ENCODE results near the gene SEMA3A. TPM values are rescaled to one million over a fixed set of nuclear protein-coding genes. Genes with fewer than 3 reads are reported as not detected.

The SEMA3A gene
- total and polyA plus RNA-seq, 2 experiments from 2014 or later = 24.5 to 48.4 TPM

GRCh38 chr7:84145892-84146291 is 48.7 kb downstream of the SEMA3A start:
- TF ChIP-seq EZH2phosphoT487 (IDR thresholded peaks at IDR 0.05; ENCODE audit: insufficient read depth, low read depth) (no peak), EZH2 (IDR thresholded peaks at IDR 0.05; ENCODE audit: insufficient read depth, poor library complexity, severe bottlenecking) (no peak)
- H3K9ac ChIP-seq = 0 out of 2 replicates have a peak overlapping the region, but pooled peaks have one; percentile 12
- in situ Hi-C loops (cut with MboI) = no loop called here

GRCh38 chr7:84144935-84145334 is 49.7 kb downstream of the SEMA3A start:
- no peaks in the 10 kb centered on the region for H3F3A ChIP-seq (ENCODE audit: insufficient read depth)
- no peak overlapping the region for H3K9ac ChIP-seq
- H3K79me2 ChIP-seq (ENCODE audit: insufficient read depth) = peaks cover 10% of the 10 kb centered on the region; the same call in 1 of the 2 replicates
- peaks cover 12% of the 10 kb centered on the region for H3K4me1 ChIP-seq (ENCODE audit: insufficient read depth)
- H4K20me1 ChIP-seq (ENCODE audit: insufficient read depth) = no peaks in the 10 kb centered on the region
- no peak overlapping the region for H3K4me2 ChIP-seq (ENCODE audit: unreplicated experiment)
- H3K36me3 ChIP-seq (ENCODE audit: low read depth) = no peaks in the 10 kb centered on the region
- no peaks in the 10 kb centered on the region for H3K9me3 ChIP-seq (ENCODE audit: low read depth)
- TF ChIP-seq EZH2 (IDR thresholded peaks at IDR 0.05; ENCODE audit: insufficient read depth, poor library complexity, severe bottlenecking) (no peak), EZH2phosphoT487 (IDR thresholded peaks at IDR 0.05; ENCODE audit: insufficient read depth, low read depth) (no peak)
- no peak for DNase-seq
- 0 out of 2 replicates have a peak overlapping the region, but pooled peaks have one; percentile 35 for H2AFZ ChIP-seq
- no peak overlapping the region for H3K27ac ChIP-seq
- WGBS, 2 experiments (ENCODE audit: low coverage in 1 of 2, low lambda C conversion rate in 2 of 2, missing lambda C conversion rate in 2 of 2) = 16 to 21% methylated on average over 1 of the region's 1 CpG
- H3K9me2 ChIP-seq (ENCODE audit: insufficient read depth) = no peaks in the 10 kb centered on the region
- no peaks in the 10 kb centered on the region for H3K27me3 ChIP-seq (replicated peaks; ENCODE audit: insufficient read depth)
- no peak overlapping the region for H3K4me3 ChIP-seq
- in situ Hi-C loops (cut with MboI) = no loop called here

More at GRCh38 chr7:84145892-84146291, 48.7 kb downstream of the SEMA3A start:
- Histone ChIP-seq H3K4me2 (ENCODE audit: unreplicated experiment) (peak overlapping the region; percentile 33), H3K4me1 (ENCODE audit: insufficient read depth) (peaks cover 6% of the 10 kb centered on the region; the same call in 1 of the 2 replicates), H2AFZ (peak overlapping the region; percentile 60), H3K9me3 (ENCODE audit: low read depth) (no peaks in the 10 kb centered on the region), H3K4me3 (no peak overlapping the region; the same call in 1 of the 2 replicates), H3K27ac (no peak overlapping the region), H3K9me2 (ENCODE audit: insufficient read depth) (no peaks in the 10 kb centered on the region), H3K27me3 (replicated peaks; ENCODE audit: insufficient read depth) (no peaks in the 10 kb centered on the region), H3F3A (ENCODE audit: insufficient read depth) (no peaks in the 10 kb centered on the region), H3K79me2 (ENCODE audit: insufficient read depth) (peaks cover 13% of the 10 kb centered on the region; the same call in 1 of the 2 replicates), H4K20me1 (ENCODE audit: insufficient read depth) (no peaks in the 10 kb centered on the region), H3K36me3 (ENCODE audit: low read depth) (no peaks in the 10 kb centered on the region)
- DNase-seq = no peak
- WGBS, 2 experiments (ENCODE audit: low coverage in 1 of 2, low lambda C conversion rate in 2 of 2, missing lambda C conversion rate in 2 of 2) = 25 to 29% methylated on average over 3 of the region's 3 CpGs

DNA sequence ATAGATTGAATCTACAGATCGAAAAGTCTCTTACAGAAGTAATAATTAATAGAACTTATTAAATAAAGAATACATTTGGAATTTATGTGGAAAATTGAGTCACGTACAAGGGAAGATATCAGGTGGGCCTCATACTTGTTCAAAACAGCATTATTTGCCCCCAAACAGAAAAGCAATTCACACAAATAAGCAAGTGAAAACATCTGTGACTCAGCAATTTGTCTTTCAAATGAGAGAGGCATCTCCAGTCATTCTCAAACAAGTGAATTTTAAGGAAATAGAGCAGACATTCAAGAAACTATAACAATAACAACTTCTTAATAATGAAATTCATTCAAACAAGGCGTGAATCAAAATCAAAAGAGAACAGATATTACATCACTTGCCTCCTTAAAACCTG is 50.1 kb downstream of the SEMA3A start:
- DNase-seq = peak; percentile 18
- no peaks in the 10 kb centered on the region for H3F3A ChIP-seq (ENCODE audit: insufficient read depth)
- H3K9ac ChIP-seq = no peak overlapping the region
- no peak overlapping the region for H3K4me3 ChIP-seq
- H3K9me2 ChIP-seq (ENCODE audit: insufficient read depth) = no peaks in the 10 kb centered on the region
- no peak for TF ChIP-seq EZH2 (IDR thresholded peaks at IDR 0.05; ENCODE audit: insufficient read depth, poor library complexity, severe bottlenecking)
- no peaks in the 10 kb centered on the region for H3K36me3 ChIP-seq (ENCODE audit: low read depth)
- H3K27ac ChIP-seq = no peak overlapping the region
- H3K9me3 ChIP-seq (ENCODE audit: low read depth) = no peaks in the 10 kb centered on the region
- in situ Hi-C loops (cut with MboI) = no loop called here
- H3K4me1 ChIP-seq (ENCODE audit: insufficient read depth) = peaks cover 16% of the 10 kb centered on the region
- WGBS, 2 experiments (ENCODE audit: low coverage in 1 of 2, low lambda C conversion rate in 2 of 2, missing lambda C conversion rate in 2 of 2) = 79% methylated on average over 3 of the region's 3 CpGs
- 0 out of 2 replicates have a peak overlapping the region, but pooled peaks have one; percentile 35 for H2AFZ ChIP-seq
- peaks cover 7% of the 10 kb centered on the region; the same call in 1 of the 2 replicates for H3K79me2 ChIP-seq (ENCODE audit: insufficient read depth)
- H4K20me1 ChIP-seq (ENCODE audit: insufficient read depth) = no peaks in the 10 kb centered on the region
- no peak overlapping the region for H3K4me2 ChIP-seq (ENCODE audit: unreplicated experiment)
- no peaks in the 10 kb centered on the region for H3K27me3 ChIP-seq (replicated peaks; ENCODE audit: insufficient read depth)

- Histone ChIP-seq H3K4me3 (no peak overlapping the region), H3K79me2 (ENCODE audit: insufficient read depth) (peaks cover 7% of the 10 kb centered on the region; the same call in 1 of the 2 replicates), H3K27me3 (replicated peaks; ENCODE audit: insufficient read depth) (no peaks in the 10 kb centered on the region), H4K20me1 (ENCODE audit: insufficient read depth) (no peaks in the 10 kb centered on the region), H3K9me3 (ENCODE audit: low read depth) (no peaks in the 10 kb centered on the region), H2AFZ (no peak overlapping the region), H3F3A (ENCODE audit: insufficient read depth) (no peaks in the 10 kb centered on the region), H3K9ac (no peak overlapping the region), H3K27ac (no peak overlapping the region), H3K36me3 (ENCODE audit: low read depth) (no peaks in the 10 kb centered on the region), H3K9me2 (ENCODE audit: insufficient read depth) (no peaks in the 10 kb centered on the region), H3K4me2 (ENCODE audit: unreplicated experiment) (no peak overlapping the region), H3K4me1 (ENCODE audit: insufficient read depth) (peaks cover 31% of the 10 kb centered on the region)
- in situ Hi-C loops (cut with MboI) = no loop called here
- TF ChIP-seq EZH2 (IDR thresholded peaks at IDR 0.05; ENCODE audit: insufficient read depth, poor library complexity, severe bottlenecking) (no peak), EZH2phosphoT487 (IDR thresholded peaks at IDR 0.05; ENCODE audit: insufficient read depth, low read depth) (no peak)
- no peak for DNase-seq
- WGBS, 2 experiments (ENCODE audit: low coverage in 1 of 2, low lambda C conversion rate in 2 of 2, missing lambda C conversion rate in 2 of 2) = 96 to 97% methylated on average over 3 of the region's 3 CpGs
Observed at GRCh38 chr7:84142726-84143125, 51.9 kb downstream of the SEMA3A start.

All from GM23248 (cell line).